ENCODE data around the gene STOML1. TPM values are rescaled to one million over a fixed set of nuclear protein-coding genes. Genes with fewer than 3 reads are reported as not detected.

Gene STOML1
- total and polyA plus RNA-seq, 10 of the 15 experiments (the other 5 are each of a cell fraction or from before 2014, with no cell fraction given), result 0.14 to 13.6 (median 8.3) TPM

DNA sequence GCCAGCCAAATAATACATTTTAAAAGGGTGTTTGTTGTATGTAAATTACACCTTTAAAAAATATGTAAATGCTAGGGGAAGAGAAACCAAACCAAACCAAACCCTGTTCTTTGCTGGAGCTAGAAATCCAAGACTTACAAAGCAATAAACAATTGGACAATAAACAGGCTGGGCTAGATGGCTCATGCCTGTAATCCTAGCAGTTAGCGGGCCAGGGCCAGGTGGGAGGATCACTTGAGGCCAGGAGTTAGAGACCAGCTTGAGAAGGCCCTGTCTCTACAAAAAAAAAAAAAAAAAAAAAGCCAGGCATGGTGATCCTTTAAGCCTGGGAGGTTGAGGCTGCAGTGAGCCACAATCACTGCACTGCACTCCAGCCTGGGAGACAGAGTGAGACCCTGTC, 12.5 kb downstream of the STOML1 start:
- DNase-seq (ENCODE audit: low read depth, low spot score) (no peak), FAIRE-seq (no peak), ATAC-seq (no peak)
- H3K36me3 ChIP-seq (ENCODE audit: control insufficient read depth in 2 of 2, insufficient read depth in 2 of 2, low read length in 1 of 2), result no peaks in the 10 kb centered on the region; a peak in 1 of 4 replicates
- WGBS (ENCODE audit: insufficient coverage, insufficient replicate concordance, low lambda C conversion rate, missing lambda C conversion rate), result 100% methylated on average over 1 of the region's 1 CpG
- ChIA-PET POLR2A (no interaction called here), CTCF (interaction anchor here (1.7 kb wide), 1 partner anchor 9 kb away, joined by 4 read pairs; no protein-coding TSS in a partner anchor), RAD21 (ENCODE audit: unreplicated experiment) (interaction anchor here (1.8 kb wide), 1 partner anchor 9 kb away, joined by 5 read pairs; no protein-coding TSS in a partner anchor), SMC1A (ENCODE audit: uncharacterized antibody, unreplicated experiment) (no interaction called here)
- H3K4me1 ChIP-seq (ENCODE audit: control insufficient read depth, insufficient read depth, low read length), result peaks cover 39% of the 10 kb centered on the region
- no peak overlapping the region for H3K4me3 ChIP-seq
- no peaks in the 10 kb centered on the region for H3K27me3 ChIP-seq (replicated peaks in 1 of 2; ENCODE audit: control insufficient read depth in 2 of 2, insufficient read depth in 2 of 2, low read length in 1 of 2)
- intact Hi-C loops (cut with micrococcal nuclease; ENCODE audit: unreplicated experiment) (no loop called here), in situ Hi-C loops (cut with MboI) (no loop called here)
- H2AFZ ChIP-seq (ENCODE audit: control insufficient read depth, low read depth, low read length), result no peak overlapping the region
- no peak overlapping the region for H3K4me2 ChIP-seq (ENCODE audit: control insufficient read depth, insufficient read depth)
- no peaks in the 10 kb centered on the region for H4K20me1 ChIP-seq (ENCODE audit: control insufficient read depth, insufficient read depth)
- H3K79me2 ChIP-seq (ENCODE audit: control insufficient read depth, insufficient read depth, low read length), result no peaks in the 10 kb centered on the region
- TF ChIP-seq, protein P1, sequence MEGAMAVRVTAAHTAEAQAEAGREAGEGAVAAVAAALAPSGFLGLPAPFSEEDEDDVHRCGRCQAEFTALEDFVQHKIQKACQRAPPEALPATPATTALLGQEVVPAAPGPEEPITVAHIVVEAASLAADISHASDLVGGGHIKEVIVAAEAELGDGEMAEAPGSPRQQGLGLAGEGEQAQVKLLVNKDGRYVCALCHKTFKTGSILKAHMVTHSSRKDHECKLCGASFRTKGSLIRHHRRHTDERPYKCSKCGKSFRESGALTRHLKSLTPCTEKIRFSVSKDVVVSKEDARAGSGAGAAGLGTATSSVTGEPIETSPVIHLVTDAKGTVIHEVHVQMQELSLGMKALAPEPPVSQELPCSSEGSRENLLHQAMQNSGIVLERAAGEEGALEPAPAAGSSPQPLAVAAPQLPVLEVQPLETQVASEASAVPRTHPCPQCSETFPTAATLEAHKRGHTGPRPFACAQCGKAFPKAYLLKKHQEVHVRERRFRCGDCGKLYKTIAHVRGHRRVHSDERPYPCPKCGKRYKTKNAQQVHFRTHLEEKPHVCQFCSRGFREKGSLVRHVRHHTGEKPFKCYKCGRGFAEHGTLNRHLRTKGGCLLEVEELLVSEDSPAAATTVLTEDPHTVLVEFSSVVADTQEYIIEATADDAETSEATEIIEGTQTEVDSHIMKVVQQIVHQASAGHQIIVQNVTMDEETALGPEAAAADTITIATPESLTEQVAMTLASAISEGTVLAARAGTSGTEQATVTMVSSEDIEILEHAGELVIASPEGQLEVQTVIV (IDR thresholded peaks at IDR 0.05; ENCODE audit: borderline replicate concordance, partially characterized antibody), result no peak
- no peak for TF ChIP-seq YY1 (IDR thresholded peaks at IDR 0.05; ENCODE audit: low read depth, low read length)
- no peak for TF ChIP-seq POLR2A (IDR thresholded peaks at IDR 0.05; ENCODE audit: low read depth, low read length)
- TF ChIP-seq KAT2A (conservative IDR thresholded peaks at IDR 0.05; ENCODE audit: control insufficient read depth, low read depth, low read length), result no peak
- no peak for TF ChIP-seq POU2F2 (IDR thresholded peaks at IDR 0.05; ENCODE audit: borderline replicate concordance, low read depth, low read length)
- TF ChIP-seq, protein P2, sequence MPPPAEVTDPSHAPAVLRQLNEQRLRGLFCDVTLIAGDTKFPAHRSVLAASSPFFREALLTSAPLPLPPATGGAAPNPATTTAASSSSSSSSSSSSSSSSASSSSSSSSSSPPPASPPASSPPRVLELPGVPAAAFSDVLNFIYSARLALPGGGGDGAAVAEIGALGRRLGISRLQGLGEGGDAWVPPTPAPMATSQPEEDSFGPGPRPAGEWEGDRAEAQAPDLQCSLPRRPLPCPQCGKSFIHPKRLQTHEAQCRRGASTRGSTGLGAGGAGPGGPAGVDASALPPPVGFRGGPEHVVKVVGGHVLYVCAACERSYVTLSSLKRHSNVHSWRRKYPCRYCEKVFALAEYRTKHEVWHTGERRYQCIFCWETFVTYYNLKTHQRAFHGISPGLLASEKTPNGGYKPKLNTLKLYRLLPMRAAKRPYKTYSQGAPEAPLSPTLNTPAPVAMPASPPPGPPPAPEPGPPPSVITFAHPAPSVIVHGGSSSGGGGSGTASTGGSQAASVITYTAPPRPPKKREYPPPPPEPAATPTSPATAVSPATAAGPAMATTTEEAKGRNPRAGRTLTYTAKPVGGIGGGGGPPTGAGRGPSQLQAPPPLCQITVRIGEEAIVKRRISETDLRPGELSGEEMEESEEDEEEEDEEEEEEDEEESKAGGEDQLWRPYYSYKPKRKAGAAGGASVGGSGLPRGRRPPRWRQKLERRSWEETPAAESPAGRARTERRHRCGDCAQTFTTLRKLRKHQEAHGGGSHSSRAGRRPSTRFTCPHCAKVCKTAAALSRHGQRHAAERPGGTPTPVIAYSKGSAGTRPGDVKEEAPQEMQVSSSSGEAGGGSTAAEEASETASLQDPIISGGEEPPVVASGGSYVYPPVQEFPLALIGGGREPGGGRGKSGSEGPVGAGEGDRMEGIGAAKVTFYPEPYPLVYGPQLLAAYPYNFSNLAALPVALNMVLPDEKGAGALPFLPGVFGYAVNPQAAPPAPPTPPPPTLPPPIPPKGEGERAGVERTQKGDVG (CRISPR knock-in tag; IDR thresholded peaks at IDR 0.05), result no peak
- TF ChIP-seq ZNF24 (IDR thresholded peaks at IDR 0.05), result no peak
- TF ChIP-seq HDAC2 (IDR thresholded peaks at IDR 0.05), result no peak
- TF ChIP-seq POLR2AphosphoS5 (IDR thresholded peaks at IDR 0.05; ENCODE audit: low read length), result no peak
- no peaks in the 10 kb centered on the region; the same call in 2 of the 3 replicates for H3K9me3 ChIP-seq (replicated peaks; ENCODE audit: control insufficient read depth, insufficient read depth, low read length)
- no TSS peak for BruUV-seq (replicated peaks)
- no peak overlapping the region for H3K27ac ChIP-seq (ENCODE audit: control insufficient read depth, insufficient read depth)
- no peak overlapping the region for H3K9ac ChIP-seq (ENCODE audit: control insufficient read depth, insufficient read depth, low read length)
